Activated T-cell treated with anti-CD3 and anti-CD28 coated beads, Interleukin-2, amount 50 U/mL, for 72 hours (primary cell): ENCODE data around the gene ACTMAP. TPM values are rescaled to one million over a fixed set of nuclear protein-coding genes. Genes with fewer than 3 reads are reported as not detected.
"Not testable (repeated sequence)": the region's sequence is repeated elsewhere in the genome, so short reads cannot be mapped to it uniquely, and the experiment has no call there.

Experiments used
- ATAC-seq, 2 donors: fragments of 150-1000 bp; cut with Tn5 transposase; replicated peaks in 1 of 2; 2 replicates each; pipeline ENCODE4 v1.10.0; 2021; ENCODE audit warnings: moderate library complexity in 2 of 2, mild to moderate bottlenecking in 1 of 2
- DNase-seq, 2 donors: peaks; one replicate each; pipeline ENCODE4 v3.0.0; 2021 to 2022; ENCODE audit warnings: mixed read lengths in 1 of 2
- H3K27ac Mint-ChIP-seq: one replicate; pipeline ENCODE4 v1.8.0; 2022; ENCODE audit warnings: mild to moderate bottlenecking, moderate library complexity, mixed read lengths
- H3K27me3 Mint-ChIP-seq: one replicate; pipeline ENCODE4 v1.8.0; 2022; ENCODE audit warnings: low read depth, mixed read lengths
- H3K36me3 Mint-ChIP-seq, 2 donors: one replicate each; pipeline ENCODE4 v1.8.0; 2022; ENCODE audit warnings: mixed read lengths in 2 of 2, mild to moderate bottlenecking in 1 of 2; ENCODE audit not compliant: insufficient read depth in 2 of 2
- H3K4me1 Mint-ChIP-seq: one replicate; pipeline ENCODE4 v1.8.0; 2022; ENCODE audit warnings: low read depth, mixed read lengths
- H3K4me3 Mint-ChIP-seq, 2 donors: one replicate each; pipeline ENCODE4 v1.8.0; 2022; ENCODE audit warnings: mild to moderate bottlenecking in 2 of 2, mixed read lengths in 2 of 2, moderate library complexity in 2 of 2
- H3K9me3 Mint-ChIP-seq, 2 donors: one replicate each; pipeline ENCODE4 v1.8.0; 2022; ENCODE audit warnings: mixed read lengths in 2 of 2
- total RNA-seq, 2 donors: library from RNA; stranded (reverse); gene quantifications; one replicate each; pipeline ENCODE4 v1.2.3, GENCODE V29; 2022

The ACTMAP gene
- total RNA-seq, 2 donors from 2014 or later: 32.8 to 45.1 TPM

- H3K27me3 Mint-ChIP-seq: no peaks in the 10 kb centered on the region
- H3K4me1 Mint-ChIP-seq: no peaks in the 10 kb centered on the region
- ATAC-seq: no peak
- H3K9me3 Mint-ChIP-seq: no peaks in the 10 kb centered on the region
- no peak overlapping the region for H3K27ac Mint-ChIP-seq
- H3K4me3 Mint-ChIP-seq: no peak overlapping the region
- no peak for DNase-seq
- peaks cover 11 to 22% of the 10 kb centered on the region in 2 donors for H3K36me3 Mint-ChIP-seq
Measured at GRCh38 chr19:40735013-40735771, 15.1 kb downstream of the ACTMAP start.

GRCh38 chr19:40733149-40733548 lies 17.1 kb downstream of the ACTMAP start:
- Mint-ChIP-seq H3K27me3 (no peaks in the 10 kb centered on the region), H3K4me3 (no peak overlapping the region), H3K9me3 (no peaks in the 10 kb centered on the region), H3K4me1 (no peaks in the 10 kb centered on the region), H3K27ac (no peak overlapping the region), H3K36me3 (peaks cover 11 to 22% of the 10 kb centered on the region in 2 donors)
- DNase-seq (no peak), ATAC-seq (no peak)

GRCh38 chr19:40732304-40732703 lies 18.0 kb downstream of the ACTMAP start:
- H3K4me3 Mint-ChIP-seq, H3K27me3 Mint-ChIP-seq, H3K4me1 Mint-ChIP-seq, DNase-seq, ATAC-seq, H3K27ac Mint-ChIP-seq, H3K9me3 Mint-ChIP-seq: not testable (repeated sequence)
- H3K36me3 Mint-ChIP-seq: peaks cover 8 to 18% of the 10 kb centered on the region in 2 donors

GRCh38 chr19:40730065-40730464 lies 20.2 kb downstream of the ACTMAP start:
- not testable (repeated sequence) for H3K9me3 Mint-ChIP-seq, H3K4me3 Mint-ChIP-seq, H3K4me1 Mint-ChIP-seq, DNase-seq, H3K27me3 Mint-ChIP-seq, ATAC-seq, H3K27ac Mint-ChIP-seq
- peaks cover 5 to 20% of the 10 kb centered on the region in 2 donors for H3K36me3 Mint-ChIP-seq

GRCh38 chr19:40726279-40726678 lies 24.0 kb downstream of the ACTMAP start:
- no peak overlapping the region for H3K27ac Mint-ChIP-seq
- H3K36me3 Mint-ChIP-seq: peaks cover 12 to 26% of the 10 kb centered on the region in 2 donors
- H3K9me3 Mint-ChIP-seq: peaks cover 0 to 2% of the 10 kb centered on the region in 2 donors
- DNase-seq (no peak), ATAC-seq (no peak)
- H3K4me3 Mint-ChIP-seq: no peak overlapping the region
- H3K4me1 Mint-ChIP-seq: peaks cover 37% of the 10 kb centered on the region
- no peaks in the 10 kb centered on the region for H3K27me3 Mint-ChIP-seq

GRCh38 chr19:40724855-40725254 lies 25.4 kb downstream of the ACTMAP start:
- peaks cover 0 to 2% of the 10 kb centered on the region in 2 donors for H3K9me3 Mint-ChIP-seq
- peaks cover 51% of the 10 kb centered on the region for H3K4me1 Mint-ChIP-seq
- DNase-seq (peak; percentile 45 to 48), ATAC-seq (peak; percentile 94 to 95)
- H3K4me3 Mint-ChIP-seq: peak overlapping the region; percentile 60 to 65
- peak overlapping the region; percentile 92 for H3K27ac Mint-ChIP-seq
- no peaks in the 10 kb centered on the region for H3K27me3 Mint-ChIP-seq
- H3K36me3 Mint-ChIP-seq: peaks cover 12 to 30% of the 10 kb centered on the region in 2 donors

- DNase-seq: peak; percentile 31 to 37
- Mint-ChIP-seq H3K4me1 (peaks cover 56% of the 10 kb centered on the region), H3K27ac (peak overlapping the region; percentile 92), H3K9me3 (peaks cover 0 to 2% of the 10 kb centered on the region in 2 donors), H3K27me3 (no peaks in the 10 kb centered on the region), H3K4me3 (peak overlapping the region; percentile 60 to 65), H3K36me3 (peaks cover 12 to 30% of the 10 kb centered on the region in 2 donors)
- ATAC-seq: peak; percentile 72 to 76
Measured at GRCh38 chr19:40724315-40724714, 26.0 kb downstream of the ACTMAP start.

GRCh38 chr19:40723661-40724254 lies 26.5 kb downstream of the ACTMAP start:
- DNase-seq: no peak
- Mint-ChIP-seq H3K27ac (peak overlapping the region; percentile 10), H3K4me1 (peaks cover 58% of the 10 kb centered on the region), H3K9me3 (peaks cover 0 to 2% of the 10 kb centered on the region in 2 donors), H3K27me3 (no peaks in the 10 kb centered on the region), H3K36me3 (peaks cover 12 to 30% of the 10 kb centered on the region in 2 donors), H3K4me3 (peak overlapping the region; percentile 25 to 65)
- no peak for ATAC-seq

GRCh38 chr19:40721936-40722661 lies 28.2 kb downstream of the ACTMAP start:
- peaks cover 16 to 30% of the 10 kb centered on the region in 2 donors for H3K36me3 Mint-ChIP-seq
- DNase-seq (no peak), ATAC-seq (no peak)
- H3K27me3 Mint-ChIP-seq: no peaks in the 10 kb centered on the region
- H3K4me1 Mint-ChIP-seq: peaks cover 70% of the 10 kb centered on the region
- H3K27ac Mint-ChIP-seq: no peak overlapping the region
- no peak overlapping the region for H3K4me3 Mint-ChIP-seq
- H3K9me3 Mint-ChIP-seq: peaks cover 0 to 2% of the 10 kb centered on the region in 2 donors

GRCh38 chr19:40721140-40721486 lies 29.2 kb downstream of the ACTMAP start:
- H3K4me3 Mint-ChIP-seq: peak overlapping the region; percentile 98 to 99
- H3K9me3 Mint-ChIP-seq: peaks cover 0 to 2% of the 10 kb centered on the region in 2 donors
- DNase-seq: no peak
- H3K27me3 Mint-ChIP-seq: no peaks in the 10 kb centered on the region
- no peak overlapping the region for H3K27ac Mint-ChIP-seq
- peaks cover 16 to 26% of the 10 kb centered on the region in 2 donors for H3K36me3 Mint-ChIP-seq
- H3K4me1 Mint-ChIP-seq: peaks cover 73% of the 10 kb centered on the region
- no peak for ATAC-seq

- peak overlapping the region; percentile 98 to 99 for H3K4me3 Mint-ChIP-seq
- H3K9me3 Mint-ChIP-seq: peaks cover 0 to 2% of the 10 kb centered on the region in 2 donors
- peaks cover 77% of the 10 kb centered on the region for H3K4me1 Mint-ChIP-seq
Measured at GRCh38 chr19:40719414-40719894, 30.8 kb downstream of the ACTMAP start.

GRCh38 chr19:40718774-40719391 lies 31.4 kb downstream of the ACTMAP start:
- ATAC-seq (no peak), DNase-seq (peak in 1 of 2 donors; percentile 25)
- H3K27ac Mint-ChIP-seq: peak overlapping the region; percentile 55
- no peaks in the 10 kb centered on the region for H3K27me3 Mint-ChIP-seq
- H3K9me3 Mint-ChIP-seq: peaks cover 0 to 2% of the 10 kb centered on the region in 2 donors
- peaks cover 12 to 17% of the 10 kb centered on the region in 2 donors for H3K36me3 Mint-ChIP-seq
- peak overlapping the region; percentile 98 to 99 for H3K4me3 Mint-ChIP-seq
- peaks cover 77% of the 10 kb centered on the region for H3K4me1 Mint-ChIP-seq

More at GRCh38 chr19:40719414-40719894, 30.8 kb downstream of the ACTMAP start:
- Mint-ChIP-seq H3K27ac (no peak overlapping the region), H3K27me3 (no peaks in the 10 kb centered on the region), H3K36me3 (peaks cover 14 to 21% of the 10 kb centered on the region in 2 donors)
- DNase-seq: no peak
- ATAC-seq: no peak
